Karpas-422 (cell line): ENCODE results near the gene TXNDC2. TPM values are rescaled to one million over a fixed set of nuclear protein-coding genes. Genes with fewer than 3 reads are reported as not detected.

Experiments used
- DNase-seq: peaks from one replicate; pipeline ENCODE4 v3.0.0-alpha.2; 2015
- H2AFZ ChIP-seq: fragments of 200-600 bp; sonication (generic); 2 replicates; pipeline ENCODE4 v1.6.1; 2014; ENCODE audit warnings: antibody characterized with exemption, low read length, mixed read lengths
- H3K27ac ChIP-seq: fragments of 200-600 bp; sonication (generic); 2 replicates; pipeline ENCODE4 v1.5.1; 2014; ENCODE audit warnings: mild to moderate bottlenecking, low read length, moderate library complexity
- H3K27me3 ChIP-seq: fragments of 200-600 bp; sonication (generic); 2 replicates; pipeline ENCODE4 v1.6.1; 2014; ENCODE audit warnings: low read length, mixed read lengths
- H3K36me3 ChIP-seq: fragments of 200-600 bp; sonication (generic); 2 replicates; pipeline ENCODE4 v1.6.1; 2014; ENCODE audit warnings: low read length, mixed read lengths; ENCODE audit not compliant: insufficient read depth
- H3K4me1 ChIP-seq: fragments of 200-600 bp; sonication (generic); 2 replicates; pipeline ENCODE4 v1.6.1; 2014; ENCODE audit warnings: mild to moderate bottlenecking, low read length, mixed read lengths
- H3K4me2 ChIP-seq: fragments of 200-600 bp; sonication (generic); 2 replicates; pipeline ENCODE4 v1.6.1; 2014; ENCODE audit warnings: low read length, low read depth, mild to moderate bottlenecking; ENCODE audit not compliant: poor library complexity, severe bottlenecking
- H3K4me3 ChIP-seq: fragments of 200-600 bp; sonication (generic); 2 replicates; pipeline ENCODE4 v1.5.1; 2014; ENCODE audit warnings: mild to moderate bottlenecking, antibody characterized with exemption, low read length, mixed read lengths
- H3K79me2 ChIP-seq: fragments of 200-600 bp; sonication (generic); 2 replicates; pipeline ENCODE4 v1.6.1; 2014; ENCODE audit warnings: mild to moderate bottlenecking, low read length, mixed read lengths
- H3K9ac ChIP-seq: fragments of 200-600 bp; sonication (generic); 2 replicates; pipeline ENCODE4 v1.6.0; 2014; ENCODE audit warnings: low read length
- H3K9me2 ChIP-seq: fragments of 200-600 bp; sonication (generic), shearing (Covaris generic); replicated peaks from 2 replicates; pipeline ENCODE4 v1.6.0; 2014; ENCODE audit warnings: mild to moderate bottlenecking, low read length, moderate library complexity; ENCODE audit not compliant: insufficient read depth
- H3K9me3 ChIP-seq: fragments of 300-700, 200-600 bp; sonication (generic); 2 replicates; pipeline ENCODE4 v1.6.1; 2014; ENCODE audit warnings: low read length, mixed read lengths
- H4K20me1 ChIP-seq: fragments of 200-600 bp; sonication (generic); 2 replicates; pipeline ENCODE4 v1.6.1; 2014; ENCODE audit warnings: mild to moderate bottlenecking, antibody characterized with exemption, low read length, low read depth; ENCODE audit not compliant: insufficient read depth
- total RNA-seq: library from RNA; depleted of rRNA; stranded (reverse); fragments of >200 nt; shearing (Covaris generic); gene quantifications from 2 replicates; pipeline ENCODE4 v1.2.3, GENCODE V29; 2014; ENCODE audit warnings: low replicate concordance

The TXNDC2 gene
- total RNA-seq, 1 experiment from 2014 or later, result not detected

- Histone ChIP-seq H3K79me2 (peaks cover 52% of the 10 kb centered on the region), H3K4me3 (peak overlapping the region; percentile 92), H3K9me3 (peaks cover 2% of the 10 kb centered on the region; the same call in 1 of the 2 replicates), H3K9me2 (no peaks in the 10 kb centered on the region), H2AFZ (no peak overlapping the region), H3K4me1 (peaks cover 44% of the 10 kb centered on the region), H4K20me1 (peaks cover 45% of the 10 kb centered on the region), H3K27ac (peak overlapping the region; percentile 70), H3K9ac (peak overlapping the region; percentile 93), H3K36me3 (no peaks in the 10 kb centered on the region), H3K27me3 (no peaks in the 10 kb centered on the region), H3K4me2 (peak overlapping the region; percentile 73)
- DNase-seq, result peak; percentile 75
Measured at GRCh38 chr18:9914334-9914583, 28.5 kb downstream of the TXNDC2 start.

DNA sequence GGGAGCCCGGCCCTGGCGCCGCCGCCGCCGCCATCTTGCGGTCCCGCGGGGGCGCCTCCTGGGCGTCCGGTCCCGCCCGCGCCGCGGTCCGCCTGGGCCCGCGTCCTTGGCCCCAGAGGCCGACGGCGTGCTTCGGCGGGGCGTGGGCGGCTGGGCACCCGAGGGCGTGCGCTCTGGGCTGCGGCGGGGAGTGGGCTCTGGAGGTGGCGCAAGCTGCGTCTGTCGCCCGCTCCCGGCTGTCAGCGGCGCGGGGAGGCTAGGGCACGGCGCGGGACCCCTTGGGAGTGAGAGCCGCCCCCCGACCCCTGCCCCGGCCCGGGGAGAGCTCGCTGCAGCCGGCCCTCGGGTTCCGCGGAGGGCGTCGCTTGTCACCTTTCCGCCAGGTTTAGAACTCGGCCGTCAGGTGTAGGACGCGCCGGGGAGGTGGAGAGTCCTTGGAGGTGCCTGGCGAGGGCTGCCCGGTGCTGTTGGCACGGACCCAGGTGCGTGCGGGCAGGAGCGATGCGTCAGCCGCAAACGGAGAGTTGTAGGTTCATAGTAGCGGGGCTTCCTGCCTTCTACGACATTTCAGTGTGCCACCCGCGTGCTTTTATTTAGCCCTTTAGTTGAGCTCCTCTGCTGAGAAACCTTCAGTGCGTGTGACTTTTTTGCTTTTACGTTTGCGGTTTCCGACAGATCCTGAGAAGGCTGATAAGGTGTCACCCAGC lies 29.0 kb downstream of the TXNDC2 start:
- peak overlapping the region; percentile 93 for H3K9ac ChIP-seq
- H2AFZ ChIP-seq, result no peak overlapping the region
- no peaks in the 10 kb centered on the region for H3K9me2 ChIP-seq
- peaks cover 49% of the 10 kb centered on the region for H4K20me1 ChIP-seq
- no peaks in the 10 kb centered on the region for H3K27me3 ChIP-seq
- H3K36me3 ChIP-seq, result no peaks in the 10 kb centered on the region
- peak overlapping the region; percentile 88 for H3K4me2 ChIP-seq
- peaks cover 49% of the 10 kb centered on the region for H3K4me1 ChIP-seq
- peak; percentile 84 for DNase-seq
- H3K79me2 ChIP-seq, result peaks cover 57% of the 10 kb centered on the region
- H3K27ac ChIP-seq, result peak overlapping the region; percentile 43
- H3K4me3 ChIP-seq, result peak overlapping the region; percentile 96
- peaks cover 2% of the 10 kb centered on the region; the same call in 1 of the 2 replicates for H3K9me3 ChIP-seq

DNA sequence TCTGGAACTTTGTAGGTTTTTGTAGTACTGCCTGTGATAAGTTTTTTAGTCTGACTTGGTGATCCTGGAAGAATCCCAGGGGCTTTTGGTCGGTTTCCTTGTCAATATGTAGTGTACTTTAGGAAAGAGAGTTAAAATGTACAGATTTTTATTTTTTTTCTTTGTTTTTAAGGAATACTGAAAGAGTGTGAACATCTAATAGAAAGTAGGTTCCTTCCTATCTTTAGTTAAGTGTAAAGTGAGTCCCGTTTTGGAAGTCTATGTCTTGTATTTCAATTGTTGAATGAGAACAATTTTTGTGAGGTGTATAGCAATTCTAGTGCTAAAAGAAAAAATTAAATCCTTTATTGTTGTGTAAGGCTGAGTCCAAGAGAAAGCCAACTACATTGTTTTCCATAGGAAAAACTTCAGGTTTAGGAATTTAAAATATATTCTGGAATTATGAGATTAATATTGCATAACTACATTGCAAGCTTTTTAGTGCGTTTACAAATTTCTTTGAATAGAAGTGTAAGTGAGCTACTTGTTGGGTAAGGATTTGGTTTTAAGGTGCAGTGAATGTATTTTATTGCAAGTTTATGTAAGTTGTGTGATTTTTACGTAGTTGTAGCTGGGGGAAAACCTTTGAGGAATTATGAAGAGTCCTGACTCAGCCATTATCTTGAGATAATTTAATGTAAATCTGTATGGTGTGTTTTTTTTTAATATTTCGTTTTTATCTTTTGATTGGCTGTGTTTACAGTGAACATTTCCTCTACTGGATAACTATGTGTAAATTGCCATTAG lies 29.7 kb downstream of the TXNDC2 start:
- Histone ChIP-seq H3K9me3 (peaks cover 2% of the 10 kb centered on the region; the same call in 1 of the 2 replicates), H2AFZ (no peak overlapping the region), H4K20me1 (peaks cover 56% of the 10 kb centered on the region), H3K9ac (peak overlapping the region; percentile 93), H3K79me2 (peaks cover 65% of the 10 kb centered on the region), H3K27ac (peak overlapping the region; percentile 43), H3K4me1 (peaks cover 56% of the 10 kb centered on the region), H3K4me3 (peak overlapping the region; percentile 96), H3K9me2 (no peaks in the 10 kb centered on the region), H3K4me2 (peak overlapping the region; percentile 88), H3K27me3 (no peaks in the 10 kb centered on the region), H3K36me3 (no peaks in the 10 kb centered on the region)
- DNase-seq, result no peak

- peak overlapping the region; percentile 93 for H3K9ac ChIP-seq
- no peak for DNase-seq
- H3K36me3 ChIP-seq, result no peaks in the 10 kb centered on the region
- H4K20me1 ChIP-seq, result peaks cover 63% of the 10 kb centered on the region
- peaks cover 63% of the 10 kb centered on the region for H3K4me1 ChIP-seq
- no peak overlapping the region for H2AFZ ChIP-seq
- no peak overlapping the region for H3K27ac ChIP-seq
- peaks cover 2% of the 10 kb centered on the region; the same call in 1 of the 2 replicates for H3K9me3 ChIP-seq
- H3K79me2 ChIP-seq, result peaks cover 71% of the 10 kb centered on the region
- H3K4me2 ChIP-seq, result peak overlapping the region; percentile 88
- H3K9me2 ChIP-seq, result no peaks in the 10 kb centered on the region
- H3K4me3 ChIP-seq, result peak overlapping the region; percentile 96
- H3K27me3 ChIP-seq, result no peaks in the 10 kb centered on the region
Measured at GRCh38 chr18:9916077-9916639, 30.4 kb downstream of the TXNDC2 start.

DNA sequence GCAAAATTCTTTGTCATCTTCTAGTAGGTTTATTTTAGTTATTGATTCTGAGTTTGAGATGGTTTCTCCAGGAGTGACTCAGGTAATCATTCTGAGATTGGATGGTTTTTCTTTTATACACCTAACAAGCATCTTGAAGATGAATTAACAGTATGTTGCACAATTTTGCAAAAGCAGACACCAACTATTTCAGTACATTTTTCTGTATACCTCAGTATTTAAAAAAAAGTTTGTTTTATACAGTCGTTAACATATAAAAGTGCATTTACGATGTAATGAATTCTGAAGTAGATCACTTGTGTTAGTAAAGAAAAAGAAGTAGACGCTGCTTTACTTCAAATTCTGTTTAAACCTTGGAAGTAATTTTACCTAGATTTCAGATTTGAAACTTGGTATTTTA lies 31.0 kb downstream of the TXNDC2 start:
- no peak overlapping the region for H3K27ac ChIP-seq
- H4K20me1 ChIP-seq, result peaks cover 67% of the 10 kb centered on the region
- H3K9me3 ChIP-seq, result peaks cover 2% of the 10 kb centered on the region; the same call in 1 of the 2 replicates
- peak overlapping the region; percentile 93; the same call in 1 of the 2 replicates for H3K9ac ChIP-seq
- H3K79me2 ChIP-seq, result peaks cover 78% of the 10 kb centered on the region
- peak overlapping the region; percentile 96; the same call in 1 of the 2 replicates for H3K4me3 ChIP-seq
- peaks cover 68% of the 10 kb centered on the region for H3K4me1 ChIP-seq
- H2AFZ ChIP-seq, result no peak overlapping the region
- H3K4me2 ChIP-seq, result peak overlapping the region; percentile 88
- no peaks in the 10 kb centered on the region for H3K27me3 ChIP-seq
- no peaks in the 10 kb centered on the region for H3K9me2 ChIP-seq
- H3K36me3 ChIP-seq, result no peaks in the 10 kb centered on the region
- DNase-seq, result no peak

GRCh38 chr18:9918016-9918680 lies 32.4 kb downstream of the TXNDC2 start:
- H3K9me3 ChIP-seq, result no peaks in the 10 kb centered on the region
- no peaks in the 10 kb centered on the region for H3K36me3 ChIP-seq
- H3K27ac ChIP-seq, result peak overlapping the region; percentile 5; the same call in 1 of the 2 replicates
- peaks cover 75% of the 10 kb centered on the region for H4K20me1 ChIP-seq
- peaks cover 91% of the 10 kb centered on the region for H3K79me2 ChIP-seq
- H3K4me3 ChIP-seq, result no peak overlapping the region
- H3K27me3 ChIP-seq, result no peaks in the 10 kb centered on the region
- no peak overlapping the region for H3K9ac ChIP-seq
- no peak overlapping the region for H2AFZ ChIP-seq
- DNase-seq, result no peak
- H3K4me1 ChIP-seq, result peaks cover 75% of the 10 kb centered on the region
- H3K4me2 ChIP-seq, result peak overlapping the region; percentile 88
- no peaks in the 10 kb centered on the region for H3K9me2 ChIP-seq

DNA sequence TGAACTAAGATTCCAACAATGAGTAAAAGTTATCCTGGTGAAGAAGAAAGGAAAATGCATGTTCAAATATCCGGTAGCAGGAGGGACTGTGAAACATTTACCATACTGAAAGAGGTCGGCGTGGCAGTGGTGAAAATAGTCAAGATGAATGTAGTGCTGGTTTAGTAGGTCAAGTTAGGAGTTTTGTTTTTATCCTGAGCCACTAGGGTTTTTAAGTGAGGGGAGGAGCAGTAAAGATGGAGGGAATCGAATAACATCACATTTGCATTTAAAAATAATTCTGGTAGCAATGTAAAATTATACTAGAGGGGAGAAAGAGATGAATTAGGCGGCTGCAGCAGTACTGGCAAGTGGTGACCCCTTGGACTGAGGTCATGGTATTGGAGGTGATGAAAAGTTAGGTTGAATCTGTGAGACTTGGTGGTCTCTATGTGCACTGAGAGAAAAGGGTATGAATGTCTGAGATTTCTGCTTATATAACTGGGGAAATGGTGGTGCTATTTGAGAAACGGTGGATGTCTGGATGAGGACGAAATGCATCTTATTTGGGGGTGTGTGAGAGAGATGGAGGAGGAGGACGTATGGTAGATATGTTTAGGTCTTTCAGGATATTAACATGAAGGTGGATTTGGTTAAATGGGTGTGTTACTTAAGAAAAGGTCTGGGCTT lies 33.9 kb downstream of the TXNDC2 start:
- H3K36me3 ChIP-seq, result no peaks in the 10 kb centered on the region
- no peak overlapping the region for H3K9ac ChIP-seq
- H3K9me2 ChIP-seq, result no peaks in the 10 kb centered on the region
- peaks cover 86% of the 10 kb centered on the region for H3K4me1 ChIP-seq
- H3K9me3 ChIP-seq, result no peaks in the 10 kb centered on the region
- peak overlapping the region; percentile 45 for H3K4me2 ChIP-seq
- peaks cover 100% of the 10 kb centered on the region for H3K79me2 ChIP-seq
- peaks cover 81% of the 10 kb centered on the region for H4K20me1 ChIP-seq
- no peaks in the 10 kb centered on the region for H3K27me3 ChIP-seq
- H3K4me3 ChIP-seq, result no peak overlapping the region
- no peak overlapping the region for H2AFZ ChIP-seq
- DNase-seq, result no peak
- H3K27ac ChIP-seq, result no peak overlapping the region
